ENCODE measurements around the gene C6orf136.

C6orf136 gene

GRCh38 chr6:30615958-30616810 is 30.7 kb upstream of the C6orf136 start:
- DNase-seq (ENCODE audit: low spot score) = no peak

- peak; percentile 95 for DNase-seq (ENCODE audit: low spot score)
Measured at GRCh38 chr6:30616811-30617564, 29.9 kb upstream of the C6orf136 start, which contains the start of gene PPP1R10. Gene PPP1R10 (minus strand): TSS chr6:30617243. CDS start chr6:30609944, 7,299 bp downstream.

- DNase-seq (ENCODE audit: low spot score) = peak; percentile 96
Measured at GRCh38 chr6:30617565-30618269, 29.2 kb upstream of the C6orf136 start, which contains the start of gene MRPS18B. Gene MRPS18B (plus strand): TSS chr6:30617840. CDS start chr6:30617866, 26 bp downstream.

GRCh38 chr6:30618270-30618797 is 28.6 kb upstream of the C6orf136 start:
- DNase-seq (ENCODE audit: low spot score) = no peak

- no peak for DNase-seq (ENCODE audit: low spot score)
Measured at GRCh38 chr6:30619561-30619960, 27.4 kb upstream of the C6orf136 start.

GRCh38 chr6:30625511-30625910 is 21.4 kb upstream of the C6orf136 start:
- no peak for DNase-seq (ENCODE audit: low spot score)

GRCh38 chr6:30626484-30627366 is 20.2 kb upstream of the C6orf136 start, which contains the start of gene ATAT1:
Gene ATAT1 (plus strand): TSS chr6:30626874.
- peak; percentile 95 for DNase-seq (ENCODE audit: low spot score)

GRCh38 chr6:30635834-30636233 is 11.1 kb upstream of the C6orf136 start:
- DNase-seq (ENCODE audit: low spot score) = no peak

GRCh38 chr6:30640481-30640880 is 6.5 kb upstream of the C6orf136 start:
- no peak for DNase-seq (ENCODE audit: low spot score)

GRCh38 chr6:30641048-30641447 is 5.9 kb upstream of the C6orf136 start:
- DNase-seq (ENCODE audit: low spot score) = no peak

- no peak for DNase-seq (ENCODE audit: low spot score)
Measured at GRCh38 chr6:30643656-30644055, 3.3 kb upstream of the C6orf136 start.

- no peak for DNase-seq (ENCODE audit: low spot score)
Measured at GRCh38 chr6:30644769-30645168, 2.2 kb upstream of the C6orf136 start.

- no peak for DNase-seq (ENCODE audit: low spot score)
Measured at GRCh38 chr6:30645989-30646388, 944 bp upstream of the C6orf136 start.

GRCh38 chr6:30647242-30648116 is 546 bp downstream of the C6orf136 start:
- DNase-seq (ENCODE audit: low spot score) = peak; percentile 89

GRCh38 chr6:30651143-30651542 is 4.2 kb downstream of the C6orf136 start:
- no peak for DNase-seq (ENCODE audit: low spot score)

GRCh38 chr6:30654798-30655742 is 8.1 kb downstream of the C6orf136 start:
- DNase-seq (ENCODE audit: low spot score) = no peak

GRCh38 chr6:30655743-30656094 is 8.8 kb downstream of the C6orf136 start:
- DNase-seq (ENCODE audit: low spot score) = no peak

- no peak for DNase-seq (ENCODE audit: low spot score)
Measured at GRCh38 chr6:30656513-30656912, 9.6 kb downstream of the C6orf136 start.

- no peak for DNase-seq (ENCODE audit: low spot score)
Measured at GRCh38 chr6:30657454-30657853, 10.5 kb downstream of the C6orf136 start.
